Measurements from ENCODE around the gene IBSP. TPM values are rescaled to one million over a fixed set of nuclear protein-coding genes. Genes with fewer than 3 reads are reported as not detected.

IBSP gene
- total RNA-seq, 1 experiment from 2014 or later = not detected

DNA sequence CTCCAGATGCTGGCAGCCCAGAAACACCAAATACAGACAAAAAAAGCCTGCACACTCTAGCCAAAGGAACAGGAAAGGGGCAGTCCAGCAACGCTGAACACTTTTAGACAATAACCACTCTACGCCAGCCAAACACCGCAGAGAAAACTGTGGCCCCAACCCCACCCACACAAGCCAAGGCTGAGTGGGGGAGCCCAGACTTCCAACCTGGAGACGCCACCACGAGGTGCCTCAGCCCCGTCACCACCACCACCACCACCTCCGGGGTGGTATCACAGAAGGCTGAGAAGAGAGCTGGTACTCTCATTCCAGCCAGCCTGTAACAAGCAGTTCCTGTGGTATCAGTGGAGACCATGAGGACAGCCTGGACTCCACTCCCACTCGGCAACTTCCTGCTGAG is 56.2 kb downstream of the IBSP start:
- ATAC-seq (no peak), DNase-seq (ENCODE audit: low read depth, low spot score) (no peak)
- H3K27ac ChIP-seq (ENCODE audit: low read length) = no peak overlapping the region
- no peaks in the 10 kb centered on the region for H3K36me3 ChIP-seq (ENCODE audit: control insufficient read depth, insufficient read depth, low read length)
- no peaks in the 10 kb centered on the region for H3K9me3 ChIP-seq (ENCODE audit: control insufficient read depth, insufficient read depth, low read depth, low read length)
- intact Hi-C loops (cut with micrococcal nuclease; ENCODE audit: unreplicated experiment) (no loop called here), in situ Hi-C loops (cut with HindIII; ENCODE audit: low pct_unique_long_range_greater_than_20kb, low sequenced_read_pairs) (no loop called here)
- ChIA-PET POLR2A (no interaction called here), CTCF (interaction anchor here (0.6 kb wide), 1 partner anchor 120 kb away, joined by 4 read pairs; the partner anchor contains the start of gene SPP1)
- H3K27me3 ChIP-seq (ENCODE audit: control insufficient read depth, insufficient read depth, low read length) = no peaks in the 10 kb centered on the region; the same call in 1 of the 2 replicates
- H3K4me1 ChIP-seq (ENCODE audit: control insufficient read depth, insufficient read depth, low read length) = no peaks in the 10 kb centered on the region
- H3K4me3 ChIP-seq (ENCODE audit: low read depth in 2 of 2, low read length in 2 of 2) = no peak overlapping the region
- BruUV-seq (replicated peaks) = no TSS peak
- TF ChIP-seq, protein P1, sequence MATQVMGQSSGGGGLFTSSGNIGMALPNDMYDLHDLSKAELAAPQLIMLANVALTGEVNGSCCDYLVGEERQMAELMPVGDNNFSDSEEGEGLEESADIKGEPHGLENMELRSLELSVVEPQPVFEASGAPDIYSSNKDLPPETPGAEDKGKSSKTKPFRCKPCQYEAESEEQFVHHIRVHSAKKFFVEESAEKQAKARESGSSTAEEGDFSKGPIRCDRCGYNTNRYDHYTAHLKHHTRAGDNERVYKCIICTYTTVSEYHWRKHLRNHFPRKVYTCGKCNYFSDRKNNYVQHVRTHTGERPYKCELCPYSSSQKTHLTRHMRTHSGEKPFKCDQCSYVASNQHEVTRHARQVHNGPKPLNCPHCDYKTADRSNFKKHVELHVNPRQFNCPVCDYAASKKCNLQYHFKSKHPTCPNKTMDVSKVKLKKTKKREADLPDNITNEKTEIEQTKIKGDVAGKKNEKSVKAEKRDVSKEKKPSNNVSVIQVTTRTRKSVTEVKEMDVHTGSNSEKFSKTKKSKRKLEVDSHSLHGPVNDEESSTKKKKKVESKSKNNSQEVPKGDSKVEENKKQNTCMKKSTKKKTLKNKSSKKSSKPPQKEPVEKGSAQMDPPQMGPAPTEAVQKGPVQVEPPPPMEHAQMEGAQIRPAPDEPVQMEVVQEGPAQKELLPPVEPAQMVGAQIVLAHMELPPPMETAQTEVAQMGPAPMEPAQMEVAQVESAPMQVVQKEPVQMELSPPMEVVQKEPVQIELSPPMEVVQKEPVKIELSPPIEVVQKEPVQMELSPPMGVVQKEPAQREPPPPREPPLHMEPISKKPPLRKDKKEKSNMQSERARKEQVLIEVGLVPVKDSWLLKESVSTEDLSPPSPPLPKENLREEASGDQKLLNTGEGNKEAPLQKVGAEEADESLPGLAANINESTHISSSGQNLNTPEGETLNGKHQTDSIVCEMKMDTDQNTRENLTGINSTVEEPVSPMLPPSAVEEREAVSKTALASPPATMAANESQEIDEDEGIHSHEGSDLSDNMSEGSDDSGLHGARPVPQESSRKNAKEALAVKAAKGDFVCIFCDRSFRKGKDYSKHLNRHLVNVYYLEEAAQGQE (IDR thresholded peaks at IDR 0.05; ENCODE audit: insufficient read depth in 1 of 2, low read depth in 2 of 2, low read length in 1 of 2) = no peak
- TF ChIP-seq, protein P2, sequence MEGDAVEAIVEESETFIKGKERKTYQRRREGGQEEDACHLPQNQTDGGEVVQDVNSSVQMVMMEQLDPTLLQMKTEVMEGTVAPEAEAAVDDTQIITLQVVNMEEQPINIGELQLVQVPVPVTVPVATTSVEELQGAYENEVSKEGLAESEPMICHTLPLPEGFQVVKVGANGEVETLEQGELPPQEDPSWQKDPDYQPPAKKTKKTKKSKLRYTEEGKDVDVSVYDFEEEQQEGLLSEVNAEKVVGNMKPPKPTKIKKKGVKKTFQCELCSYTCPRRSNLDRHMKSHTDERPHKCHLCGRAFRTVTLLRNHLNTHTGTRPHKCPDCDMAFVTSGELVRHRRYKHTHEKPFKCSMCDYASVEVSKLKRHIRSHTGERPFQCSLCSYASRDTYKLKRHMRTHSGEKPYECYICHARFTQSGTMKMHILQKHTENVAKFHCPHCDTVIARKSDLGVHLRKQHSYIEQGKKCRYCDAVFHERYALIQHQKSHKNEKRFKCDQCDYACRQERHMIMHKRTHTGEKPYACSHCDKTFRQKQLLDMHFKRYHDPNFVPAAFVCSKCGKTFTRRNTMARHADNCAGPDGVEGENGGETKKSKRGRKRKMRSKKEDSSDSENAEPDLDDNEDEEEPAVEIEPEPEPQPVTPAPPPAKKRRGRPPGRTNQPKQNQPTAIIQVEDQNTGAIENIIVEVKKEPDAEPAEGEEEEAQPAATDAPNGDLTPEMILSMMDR (IDR thresholded peaks at IDR 0.05) = no peak
- TF ChIP-seq TCF7L2 (IDR thresholded peaks at IDR 0.05; ENCODE audit: low read depth, low read length) (no peak), SIN3A (IDR thresholded peaks at IDR 0.05; ENCODE audit: borderline replicate concordance, insufficient read depth, low read depth, low read length) (no peak), POLR2AphosphoS5 (IDR thresholded peaks at IDR 0.05; ENCODE audit: low read depth, low read length) (no peak)

DNA sequence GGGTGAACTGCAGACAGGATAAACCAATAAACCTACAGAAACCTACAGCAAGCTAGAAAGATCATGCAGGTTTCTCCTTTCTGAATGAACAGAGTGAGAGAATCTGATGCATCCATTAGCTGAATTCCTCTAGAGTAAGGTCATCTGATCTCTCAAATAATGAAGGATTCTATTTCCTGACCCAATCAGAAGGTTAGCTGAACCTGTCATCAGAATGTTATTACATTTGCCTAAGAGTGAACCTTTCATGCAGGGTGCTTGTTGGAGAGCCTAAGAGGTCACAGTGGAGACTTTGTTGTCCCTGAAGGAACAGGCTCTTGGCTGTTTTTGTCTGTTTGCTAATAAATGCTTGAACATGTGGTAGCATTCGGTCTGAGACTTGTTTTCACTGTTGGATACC is 57.5 kb downstream of the IBSP start:
- Histone ChIP-seq H3K4me3 (ENCODE audit: low read depth in 2 of 2, low read length in 2 of 2) (no peak overlapping the region), H3K9me3 (ENCODE audit: control insufficient read depth, insufficient read depth, low read depth, low read length) (no peaks in the 10 kb centered on the region), H3K27ac (ENCODE audit: low read length) (no peak overlapping the region), H3K36me3 (ENCODE audit: control insufficient read depth, insufficient read depth, low read length) (no peaks in the 10 kb centered on the region), H3K4me1 (ENCODE audit: control insufficient read depth, insufficient read depth, low read length) (no peaks in the 10 kb centered on the region), H3K27me3 (ENCODE audit: control insufficient read depth, insufficient read depth, low read length) (no peaks in the 10 kb centered on the region; the same call in 1 of the 2 replicates)
- ATAC-seq (no peak), DNase-seq (ENCODE audit: low read depth, low spot score) (no peak)
- POLR2A ChIA-PET = no interaction called here
- CTCF ChIA-PET = no interaction called here
- no TSS peak for BruUV-seq (replicated peaks)
- TF ChIP-seq, protein P2 (IDR thresholded peaks at IDR 0.05) = no peak
- TF ChIP-seq TCF7L2 (IDR thresholded peaks at IDR 0.05; ENCODE audit: low read depth, low read length) = no peak
- no peak for TF ChIP-seq POLR2AphosphoS5 (IDR thresholded peaks at IDR 0.05; ENCODE audit: low read depth, low read length)
- no peak for TF ChIP-seq SIN3A (IDR thresholded peaks at IDR 0.05; ENCODE audit: borderline replicate concordance, insufficient read depth, low read depth, low read length)
- TF ChIP-seq, protein P1 (IDR thresholded peaks at IDR 0.05; ENCODE audit: insufficient read depth in 1 of 2, low read depth in 2 of 2, low read length in 1 of 2) = no peak
- in situ Hi-C loops (cut with HindIII; ENCODE audit: low pct_unique_long_range_greater_than_20kb, low sequenced_read_pairs) = no loop called here
- intact Hi-C loops (cut with micrococcal nuclease; ENCODE audit: unreplicated experiment) = no loop called here
